ENCODE measurements around the gene USP25. TPM values are rescaled to one million over a fixed set of nuclear protein-coding genes. Genes with fewer than 3 reads are reported as not detected.
A peak's percentile ranks its signal among the peaks of the same experiment; 100 is the strongest.

The USP25 gene
- 29.2 TPM for total RNA-seq

- TF ChIP-seq CTCF (IDR thresholded peaks at IDR 0.05): peak in 1 of 3 experiments; percentile 38
- no peaks in the 10 kb centered on the region for H3K9me3 ChIP-seq
- H3K4me1 ChIP-seq: peaks cover 0 to 8% of the 10 kb centered on the region in 2 donors
- DNase-seq (ENCODE audit: low spot score in 2 of 2): peak; percentile 74 to 95
- H3K36me3 ChIP-seq: no peaks in the 10 kb centered on the region
- intact Hi-C loops (cut with DNase I): loop anchor here (2.0 to 10.0 kb wide), 5 partner anchors 55 to 1882 kb away; partner anchors contain the start of genes BTG3, HSPA13 and NRIP1
- peak within 1 kb of the TSS; percentile 92 to 95 for H3K27ac ChIP-seq
- H3K27me3 ChIP-seq: no peaks in the 10 kb centered on the region
- peak within 1 kb of the TSS; percentile 89 to 100 for H3K4me3 ChIP-seq
These were observed at the start of gene USP25 for GRCh38 chr21:15729674-15730483. USP25 (plus strand) TSS chr21:15729982; CDS start chr21:15730394, 412 bp downstream.

- H3K36me3 ChIP-seq: no peaks in the 10 kb centered on the region
- no peaks in the 10 kb centered on the region for H3K9me3 ChIP-seq
- H3K27me3 ChIP-seq: no peaks in the 10 kb centered on the region
- TF ChIP-seq CTCF (IDR thresholded peaks at IDR 0.05): no peak
- no peak overlapping the region for H3K27ac ChIP-seq
- intact Hi-C loops (cut with DNase I): no loop called here
- no peak overlapping the region for H3K4me3 ChIP-seq
- DNase-seq (ENCODE audit: low spot score in 2 of 2): no peak
- H3K4me1 ChIP-seq: no peaks in the 10 kb centered on the region
These were observed 47.4 kb upstream of the USP25 start for GRCh38 chr21:15682186-15682895.

GRCh38 chr21:15682977-15683376 lies 46.8 kb upstream of the USP25 start:
- intact Hi-C loops (cut with DNase I): no loop called here
- Histone ChIP-seq H3K4me3 (no peak overlapping the region), H3K4me1 (no peaks in the 10 kb centered on the region), H3K27me3 (no peaks in the 10 kb centered on the region), H3K27ac (no peak overlapping the region), H3K9me3 (no peaks in the 10 kb centered on the region), H3K36me3 (no peaks in the 10 kb centered on the region)
- no peak for TF ChIP-seq CTCF (IDR thresholded peaks at IDR 0.05)
- DNase-seq (ENCODE audit: low spot score in 2 of 2): no peak

GRCh38 chr21:15686506-15686905 lies 43.3 kb upstream of the USP25 start:
- H3K4me1 ChIP-seq: no peaks in the 10 kb centered on the region
- no peak for DNase-seq (ENCODE audit: low spot score in 2 of 2)
- TF ChIP-seq CTCF (IDR thresholded peaks at IDR 0.05): no peak
- intact Hi-C loops (cut with DNase I): no loop called here
- no peaks in the 10 kb centered on the region for H3K27me3 ChIP-seq
- no peaks in the 10 kb centered on the region for H3K9me3 ChIP-seq
- no peaks in the 10 kb centered on the region for H3K36me3 ChIP-seq
- H3K27ac ChIP-seq: no peak overlapping the region
- H3K4me3 ChIP-seq: no peak overlapping the region

- DNase-seq (ENCODE audit: low spot score in 2 of 2): no peak
- Histone ChIP-seq H3K36me3 (no peaks in the 10 kb centered on the region), H3K9me3 (no peaks in the 10 kb centered on the region), H3K4me1 (no peaks in the 10 kb centered on the region), H3K4me3 (no peak overlapping the region), H3K27me3 (no peaks in the 10 kb centered on the region), H3K27ac (no peak overlapping the region)
- TF ChIP-seq CTCF (IDR thresholded peaks at IDR 0.05): no peak
- intact Hi-C loops (cut with DNase I): no loop called here
These were observed 42.6 kb upstream of the USP25 start for GRCh38 chr21:15687208-15687607.

Measured in ascending aorta (tissue), 2 donors.